NCI-H128 (cell line): Measurements from ENCODE around the gene PAK6.

ENCODE experiments used
- DNase-seq: peaks from one replicate; lab custom pipeline; 2025; ENCODE audit not compliant: unreplicated experiment; lab: John Stamatoyannopoulos, UW

The PAK6 gene

DNA sequence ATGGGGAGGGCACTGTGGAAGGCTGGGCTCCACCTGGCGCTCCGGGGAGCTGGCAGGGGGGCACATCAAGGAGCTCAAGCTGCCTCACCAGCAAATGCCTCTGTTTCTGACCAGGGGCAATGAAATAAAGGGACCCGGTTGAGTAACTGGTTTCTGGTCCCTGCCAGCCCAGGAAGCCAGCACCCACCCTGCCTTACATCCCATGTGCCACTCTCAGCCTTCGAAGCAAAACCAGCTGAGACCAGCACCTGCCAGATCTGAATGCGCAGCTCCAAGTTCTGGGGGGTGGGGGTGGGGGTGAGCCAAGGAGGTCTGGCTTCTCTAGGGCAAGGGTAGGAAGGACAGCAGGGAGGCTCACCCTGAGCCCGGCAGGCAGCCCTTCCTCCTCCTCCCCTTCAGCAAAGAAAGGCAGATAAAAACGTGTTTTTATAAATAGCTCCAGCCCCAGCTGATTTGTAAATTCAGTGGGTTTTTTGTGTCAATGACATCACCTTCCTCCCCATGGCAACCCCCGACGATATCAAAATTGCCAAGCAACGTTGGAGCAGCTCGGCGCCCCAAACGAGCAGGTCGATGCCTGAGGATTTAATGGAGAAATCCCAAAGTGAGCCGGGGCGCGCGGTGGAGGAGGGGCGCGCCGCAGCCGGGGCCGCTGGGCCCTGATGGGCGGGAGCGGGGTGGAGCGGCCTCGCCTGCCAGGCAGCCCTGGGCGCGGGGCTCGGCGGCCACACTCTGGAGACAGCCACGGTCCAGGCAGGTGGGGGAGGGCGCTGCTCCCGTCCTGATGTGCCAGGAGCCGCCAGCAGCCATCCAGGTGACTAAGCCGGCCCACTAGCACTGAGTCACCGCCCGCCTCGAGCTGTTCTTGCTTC, at the start of gene PAK6:
PAK6 (plus strand) TSS at position 532 of the 872 bp plus-strand sequence. CDS start 25,723 bp downstream, outside the sequence.
- no peak for DNase-seq

GRCh38 chr15:40190591-40190990, 48.3 kb upstream of the PAK6 start:
- no peak for DNase-seq

GRCh38 chr15:40192942-40193341, 45.9 kb upstream of the PAK6 start:
- no peak for DNase-seq

DNA sequence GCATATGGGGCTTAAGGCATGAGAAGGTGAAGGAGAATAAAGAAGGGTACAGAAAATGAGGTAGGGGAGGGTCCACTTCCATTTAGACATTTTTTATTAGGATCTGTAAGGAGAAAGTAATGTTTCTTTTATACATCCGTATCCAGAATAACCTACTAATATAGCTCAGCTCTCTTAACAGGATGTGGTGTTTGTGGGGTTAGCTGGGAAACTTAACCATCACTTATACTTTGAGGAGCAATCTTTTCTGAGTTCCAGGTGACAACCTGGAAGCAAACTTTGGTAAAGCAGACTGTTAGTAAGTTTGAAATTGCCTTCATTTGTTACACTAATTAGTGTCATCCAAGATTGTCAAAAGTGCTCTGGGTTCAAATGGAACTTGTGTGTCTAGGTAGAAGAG, 41.4 kb upstream of the PAK6 start:
- no peak for DNase-seq

DNA sequence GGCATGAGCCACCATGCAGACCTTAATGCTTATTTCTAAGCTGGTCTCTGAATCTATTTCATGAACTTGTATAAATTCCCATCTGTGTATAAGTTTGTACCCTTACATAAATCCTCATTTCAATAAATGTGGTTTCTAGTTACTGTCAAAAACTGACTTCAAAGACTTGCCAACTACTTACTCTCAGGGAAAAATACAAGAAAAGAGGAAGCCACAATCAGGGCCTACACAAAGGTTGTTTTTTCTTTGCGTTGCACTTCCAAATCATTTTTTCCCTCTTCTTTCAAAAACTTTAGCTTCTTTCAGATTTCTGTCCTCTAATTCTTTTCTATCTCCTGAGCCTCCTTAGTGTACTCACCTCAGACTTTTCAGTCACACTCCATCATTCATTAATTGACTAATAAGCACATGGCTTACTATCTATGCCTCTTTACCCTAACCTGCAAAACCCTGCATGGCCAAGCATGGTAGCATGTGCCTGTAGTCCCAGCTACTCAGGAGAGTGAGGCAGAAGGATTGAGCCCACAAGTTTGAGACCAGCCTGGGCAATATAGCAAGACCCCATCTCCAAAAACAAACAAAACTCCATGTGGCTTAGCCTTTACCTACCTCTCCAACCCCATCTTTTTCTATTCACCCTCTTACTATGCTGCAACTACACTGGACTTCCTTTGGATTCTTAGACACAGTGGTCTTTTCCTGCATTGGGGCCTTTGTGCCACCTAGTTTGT, 40.3 kb upstream of the PAK6 start:
- no peak for DNase-seq

GRCh38 chr15:40204100-40204499, 34.8 kb upstream of the PAK6 start:
- no peak for DNase-seq

DNA sequence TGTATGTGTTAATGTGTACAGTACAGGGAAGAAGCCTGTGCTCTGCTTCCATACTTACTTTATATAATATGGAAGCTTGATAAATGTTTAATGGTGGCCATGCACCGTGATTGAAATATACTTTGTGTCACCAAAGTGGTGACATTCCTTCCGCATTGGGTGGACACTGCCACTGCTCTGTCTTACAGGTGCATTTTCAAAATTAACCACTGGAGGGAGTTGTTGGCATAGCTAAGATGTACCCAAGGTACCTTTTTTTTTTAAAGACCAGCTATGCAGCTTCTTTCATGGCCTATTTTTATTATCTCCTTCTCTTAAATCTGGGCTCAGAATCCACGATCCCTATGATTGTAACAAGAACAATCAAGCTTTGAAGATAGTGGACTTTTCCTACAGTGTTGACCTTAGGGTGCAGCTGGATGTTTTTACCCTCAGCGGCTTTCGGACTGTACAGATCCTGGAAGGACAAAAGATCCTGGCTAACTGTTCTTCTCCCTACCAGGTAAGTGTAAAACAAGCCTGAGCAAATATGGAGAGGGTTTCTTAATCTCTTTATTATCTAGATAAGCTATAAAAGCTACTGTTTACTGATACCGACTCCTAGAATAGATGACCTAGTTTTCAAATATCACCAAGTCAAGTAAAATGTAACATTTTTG, 21.6 kb upstream of the PAK6 start:
- peak; percentile 34 for DNase-seq

GRCh38 chr15:40219801-40220200, 19.1 kb upstream of the PAK6 start:
- DNase-seq, result no peak

- no peak for DNase-seq
Measured at GRCh38 chr15:40222131-40222530, 16.7 kb upstream of the PAK6 start.

DNA sequence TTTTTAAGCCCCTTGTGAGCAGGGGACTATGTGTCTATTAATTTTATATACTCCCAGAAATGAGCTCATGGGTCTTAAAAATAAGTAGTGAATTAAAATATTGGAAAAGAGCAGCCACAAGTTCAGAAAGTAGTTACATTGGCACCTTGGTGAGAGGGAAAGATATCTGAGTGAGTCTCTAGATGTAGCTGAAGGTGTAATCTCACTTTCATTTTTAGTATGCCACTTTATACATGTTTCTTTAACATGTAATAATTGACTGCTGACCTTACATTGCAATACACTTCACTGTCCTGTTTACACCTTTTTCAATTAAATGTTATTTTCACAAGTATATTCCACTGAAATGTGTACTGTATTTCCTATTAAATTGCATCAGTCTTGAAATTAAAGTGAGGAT, 12.1 kb upstream of the PAK6 start:
- DNase-seq, result no peak

DNA sequence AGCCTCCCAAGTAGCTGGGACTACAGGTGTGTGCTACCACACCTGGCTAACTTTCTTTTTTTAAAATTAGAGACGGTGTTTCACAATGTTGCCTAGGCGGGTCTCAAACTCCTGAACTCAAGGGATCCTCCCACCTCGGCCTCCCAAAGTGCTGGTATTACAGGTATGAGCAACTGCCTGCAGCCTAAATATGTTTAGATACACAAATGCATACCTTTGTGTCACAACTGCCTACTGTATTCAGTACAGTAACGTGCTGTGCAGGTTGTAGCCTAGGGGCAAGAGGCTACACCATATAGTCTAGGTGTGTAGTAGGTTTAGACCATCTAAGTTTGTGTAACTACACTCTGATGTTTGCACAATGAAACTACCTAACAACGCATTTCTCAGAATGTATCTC, 9.5 kb upstream of the PAK6 start:
- no peak for DNase-seq

GRCh38 chr15:40229956-40230355, 8.9 kb upstream of the PAK6 start:
- no peak for DNase-seq

DNA sequence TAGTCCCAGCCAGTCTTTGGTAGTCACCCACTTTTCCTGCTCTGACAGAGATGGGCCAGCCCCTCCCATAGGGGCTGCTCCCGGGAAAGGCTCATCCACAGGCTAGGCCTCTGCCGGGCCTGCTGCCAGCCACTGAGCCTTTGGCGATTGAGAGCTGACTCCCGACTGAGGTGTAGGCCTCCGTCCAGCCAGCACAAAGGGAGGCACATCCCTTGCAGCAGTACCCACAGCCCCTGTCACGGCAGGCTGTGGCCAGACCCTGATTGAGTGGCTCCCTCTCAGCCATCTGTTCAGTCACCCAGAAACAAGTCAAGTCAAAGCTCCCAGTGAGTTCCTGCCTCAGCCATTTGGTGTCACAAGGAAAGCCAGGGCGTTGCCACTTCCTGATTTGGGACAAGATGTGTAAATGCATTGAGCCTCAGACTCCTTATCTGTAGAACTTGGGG, 6.2 kb upstream of the PAK6 start:
- no peak for DNase-seq

DNA sequence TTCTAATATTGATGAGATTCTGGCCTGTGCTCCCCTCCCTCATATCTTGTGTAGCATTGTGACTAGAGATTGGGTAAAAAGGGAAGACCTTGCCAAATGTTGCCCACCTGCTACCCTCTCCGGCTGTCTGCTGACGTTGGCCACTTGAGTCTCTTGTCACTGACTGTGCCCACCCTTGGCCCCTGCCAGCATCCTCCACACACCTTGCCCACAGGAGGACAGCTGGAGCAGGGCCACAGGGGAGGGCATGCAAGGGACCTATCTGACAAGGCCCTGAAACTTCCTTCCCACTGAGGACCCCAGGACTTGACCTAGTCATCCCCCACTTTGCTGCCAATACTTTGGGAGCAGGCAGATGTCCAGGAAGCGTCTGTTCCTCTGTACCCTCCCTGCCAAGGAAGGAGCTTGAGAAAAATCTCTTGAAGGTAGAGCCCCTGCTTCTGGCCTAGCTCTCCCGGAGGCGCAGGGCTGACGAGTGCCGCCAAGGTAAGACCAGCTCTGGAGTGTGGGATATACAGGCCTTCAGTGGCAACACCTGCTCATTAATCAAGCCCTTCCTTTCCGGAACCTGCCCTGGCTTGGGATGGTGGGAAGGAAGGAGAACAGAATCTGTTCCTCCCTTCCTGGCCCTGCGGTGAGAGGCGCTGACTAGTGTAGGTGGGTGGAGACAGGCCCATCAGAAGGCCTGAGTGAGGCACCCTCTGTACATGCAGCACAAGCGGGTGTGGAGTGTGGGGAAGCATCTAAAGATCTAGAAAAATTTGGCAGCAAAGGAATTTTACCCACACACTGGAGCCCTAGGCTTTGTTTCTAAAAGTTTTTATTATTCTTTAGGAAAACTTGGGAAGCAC, 4.9 kb upstream of the PAK6 start:
- DNase-seq, result no peak

- DNase-seq, result no peak
Measured at GRCh38 chr15:40234783-40235182, 4.1 kb upstream of the PAK6 start.

- no peak for DNase-seq
Measured at GRCh38 chr15:40235201-40235885, 3.5 kb upstream of the PAK6 start.

DNA sequence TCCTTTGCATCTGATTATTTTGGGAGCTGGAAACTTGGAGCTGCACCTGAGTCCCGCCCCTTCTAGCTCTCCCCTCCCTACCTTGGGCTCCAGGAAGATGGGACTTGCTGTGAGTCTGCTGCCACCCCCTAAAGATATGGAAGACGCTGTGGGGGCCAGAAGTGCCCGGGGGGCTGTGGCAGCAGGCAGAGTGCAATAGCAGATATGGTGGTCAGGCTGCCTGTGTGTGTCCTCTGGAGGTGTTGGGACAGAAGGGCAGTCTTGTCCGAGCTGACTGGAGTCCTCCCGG, 485 bp downstream of the PAK6 start:
- DNase-seq, result no peak

GRCh38 chr15:40239693-40240618, 1.1 kb downstream of the PAK6 start:
- no peak for DNase-seq

- no peak for DNase-seq
Measured at GRCh38 chr15:40240619-40241221, 1.9 kb downstream of the PAK6 start.
